ENCODE data around the gene SCN11A. TPM values are rescaled to one million over a fixed set of nuclear protein-coding genes. Genes with fewer than 3 reads are reported as not detected.

Gene SCN11A
- polyA plus RNA-seq, 1 donor from 2014 or later, result 2.2 TPM

GRCh38 chr3:39024497-39024896 lies 27.2 kb downstream of the SCN11A start:
- H3K36me3 ChIP-seq (ENCODE audit: insufficient read depth, low read length), result no peaks in the 10 kb centered on the region
- TF ChIP-seq EP300 (conservative IDR thresholded peaks at IDR 0.05; ENCODE audit: poor library complexity, severe bottlenecking), result no peak
- no peak for TF ChIP-seq RAD21 (conservative IDR thresholded peaks at IDR 0.05)
- no peak for TF ChIP-seq REST (IDR thresholded peaks at IDR 0.05; ENCODE audit: borderline replicate concordance)
- TF ChIP-seq SMC3 (conservative IDR thresholded peaks at IDR 0.05; ENCODE audit: poor library complexity), result no peak
- TF ChIP-seq MXI1 (conservative IDR thresholded peaks at IDR 0.05; ENCODE audit: poor library complexity, severe bottlenecking), result no peak
- no peak for TF ChIP-seq TAF1 (IDR thresholded peaks at IDR 0.05; ENCODE audit: low read depth)
- TF ChIP-seq EZH2 (IDR thresholded peaks at IDR 0.05; ENCODE audit: borderline replicate concordance, insufficient read depth, low read length, poor library complexity, severe bottlenecking), result no peak
- no peak for TF ChIP-seq POLR2AphosphoS5 (IDR thresholded peaks at IDR 0.05)
- TF ChIP-seq, protein P1, sequence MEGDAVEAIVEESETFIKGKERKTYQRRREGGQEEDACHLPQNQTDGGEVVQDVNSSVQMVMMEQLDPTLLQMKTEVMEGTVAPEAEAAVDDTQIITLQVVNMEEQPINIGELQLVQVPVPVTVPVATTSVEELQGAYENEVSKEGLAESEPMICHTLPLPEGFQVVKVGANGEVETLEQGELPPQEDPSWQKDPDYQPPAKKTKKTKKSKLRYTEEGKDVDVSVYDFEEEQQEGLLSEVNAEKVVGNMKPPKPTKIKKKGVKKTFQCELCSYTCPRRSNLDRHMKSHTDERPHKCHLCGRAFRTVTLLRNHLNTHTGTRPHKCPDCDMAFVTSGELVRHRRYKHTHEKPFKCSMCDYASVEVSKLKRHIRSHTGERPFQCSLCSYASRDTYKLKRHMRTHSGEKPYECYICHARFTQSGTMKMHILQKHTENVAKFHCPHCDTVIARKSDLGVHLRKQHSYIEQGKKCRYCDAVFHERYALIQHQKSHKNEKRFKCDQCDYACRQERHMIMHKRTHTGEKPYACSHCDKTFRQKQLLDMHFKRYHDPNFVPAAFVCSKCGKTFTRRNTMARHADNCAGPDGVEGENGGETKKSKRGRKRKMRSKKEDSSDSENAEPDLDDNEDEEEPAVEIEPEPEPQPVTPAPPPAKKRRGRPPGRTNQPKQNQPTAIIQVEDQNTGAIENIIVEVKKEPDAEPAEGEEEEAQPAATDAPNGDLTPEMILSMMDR (IDR thresholded peaks at IDR 0.05; ENCODE audit: poor library complexity, severe bottlenecking), result no peak

GRCh38 chr3:39022286-39022630 lies 29.5 kb downstream of the SCN11A start:
- H2AFZ ChIP-seq (ENCODE audit: low read depth, low read length), result no peak overlapping the region
- no peaks in the 10 kb centered on the region for H3K79me2 ChIP-seq (replicated peaks; ENCODE audit: insufficient read depth, low read length)
- H3K27ac ChIP-seq (ENCODE audit: low read length), result no peak overlapping the region
- H3K4me3 ChIP-seq (ENCODE audit: low read length), result no peak overlapping the region
- no peaks in the 10 kb centered on the region for H3F3A ChIP-seq (ENCODE audit: insufficient read depth, low read length, poor library complexity, severe bottlenecking)
- H4K20me1 ChIP-seq (ENCODE audit: insufficient read depth), result no peaks in the 10 kb centered on the region
- H3K9me2 ChIP-seq (ENCODE audit: insufficient read depth, low read length), result no peaks in the 10 kb centered on the region
- H3K36me3 ChIP-seq (ENCODE audit: insufficient read depth, low read length), result no peaks in the 10 kb centered on the region
- TF ChIP-seq REST (IDR thresholded peaks at IDR 0.05; ENCODE audit: borderline replicate concordance), result no peak
- no peak for TF ChIP-seq SMC3 (conservative IDR thresholded peaks at IDR 0.05; ENCODE audit: poor library complexity)
- H3K4me2 ChIP-seq (ENCODE audit: low read length), result no peak overlapping the region
- H3K9me3 ChIP-seq (ENCODE audit: low read length), result no peaks in the 10 kb centered on the region
- H3K9ac ChIP-seq (ENCODE audit: low read length), result no peak overlapping the region
- H3K27me3 ChIP-seq (ENCODE audit: insufficient read depth, low read depth, low read length), result no peaks in the 10 kb centered on the region

More at GRCh38 chr3:39024497-39024896, 27.2 kb downstream of the SCN11A start:
- Histone ChIP-seq H3K9ac (ENCODE audit: low read length) (no peak overlapping the region), H3K79me2 (replicated peaks; ENCODE audit: insufficient read depth, low read length) (no peaks in the 10 kb centered on the region), H2AFZ (ENCODE audit: low read depth, low read length) (no peak overlapping the region), H3K27ac (ENCODE audit: low read length) (no peak overlapping the region), H3K9me2 (ENCODE audit: insufficient read depth, low read length) (no peaks in the 10 kb centered on the region), H3K4me2 (ENCODE audit: low read length) (no peak overlapping the region), H3K4me3 (ENCODE audit: low read length) (no peak overlapping the region), H3K27me3 (ENCODE audit: insufficient read depth, low read depth, low read length) (no peaks in the 10 kb centered on the region), H3F3A (ENCODE audit: insufficient read depth, low read length, poor library complexity, severe bottlenecking) (no peaks in the 10 kb centered on the region), H4K20me1 (ENCODE audit: insufficient read depth) (no peaks in the 10 kb centered on the region), H3K9me3 (ENCODE audit: low read length) (no peaks in the 10 kb centered on the region)

Measured in neural cell (in vitro differentiated cells).